Measurements from ENCODE around the gene ARSB. TPM values are rescaled to one million over a fixed set of nuclear protein-coding genes. Genes with fewer than 3 reads are reported as not detected.
A peak's percentile ranks its signal among the peaks of the same experiment; 100 is the strongest.

The ARSB gene
- total RNA-seq, 1 donor from 2014 or later, result 16.7 TPM

- no peak for TF ChIP-seq CTCF (conservative IDR thresholded peaks at IDR 0.05; ENCODE audit: low read depth, low read length)
- no peak overlapping the region for H3K4me3 ChIP-seq (ENCODE audit: low read depth, low read length)
- DNase-seq (ENCODE audit: low read depth), result no peak
Measured at GRCh38 chr5:78926252-78926651, 58.9 kb downstream of the ARSB start.

- no peak for DNase-seq (ENCODE audit: low read depth)
Measured at GRCh38 chr5:78925129-78925876, 59.8 kb downstream of the ARSB start.

GRCh38 chr5:78923622-78923970, 61.5 kb downstream of the ARSB start:
- no peak overlapping the region for H3K4me3 ChIP-seq (ENCODE audit: low read depth, low read length)
- no peak for DNase-seq (ENCODE audit: low read depth)
- TF ChIP-seq CTCF (conservative IDR thresholded peaks at IDR 0.05; ENCODE audit: low read depth, low read length), result no peak

More at GRCh38 chr5:78925129-78925876, 59.8 kb downstream of the ARSB start:
- H3K4me3 ChIP-seq (ENCODE audit: low read depth, low read length), result no peak overlapping the region
- TF ChIP-seq CTCF (conservative IDR thresholded peaks at IDR 0.05; ENCODE audit: low read depth, low read length), result no peak

- no peak overlapping the region for H3K4me3 ChIP-seq (ENCODE audit: low read depth, low read length)
- TF ChIP-seq CTCF (conservative IDR thresholded peaks at IDR 0.05; ENCODE audit: low read depth, low read length), result no peak
- DNase-seq (ENCODE audit: low read depth), result no peak
Measured at GRCh38 chr5:78922879-78923621, 62.1 kb downstream of the ARSB start.

GRCh38 chr5:78920604-78921003, 64.5 kb downstream of the ARSB start:
- no peak for DNase-seq (ENCODE audit: low read depth)
- H3K4me3 ChIP-seq (ENCODE audit: low read depth, low read length), result no peak overlapping the region
- TF ChIP-seq CTCF (conservative IDR thresholded peaks at IDR 0.05; ENCODE audit: low read depth, low read length), result peak; percentile 40

GRCh38 chr5:78919796-78920195, 65.3 kb downstream of the ARSB start:
- no peak overlapping the region for H3K4me3 ChIP-seq (ENCODE audit: low read depth, low read length)

More at GRCh38 chr5:78919796-78920195, 65.3 kb downstream of the ARSB start:
- no peak for DNase-seq (ENCODE audit: low read depth)
- TF ChIP-seq CTCF (conservative IDR thresholded peaks at IDR 0.05; ENCODE audit: low read depth, low read length), result no peak

Measured in epithelial cell of proximal tubule (primary cell).